K562 (cell line): ENCODE results near the gene NUP50. TPM values are rescaled to one million over a fixed set of nuclear protein-coding genes. Genes with fewer than 3 reads are reported as not detected.

Experiments
- CXXC5 ChIP-seq: fragments of 250-450 bp; sonication (Bioruptor Pico); IDR thresholded peaks from 2 replicates; pipeline ENCODE4 v1.8.0; 2022; ENCODE audit warnings: inconsistent platforms, mild to moderate bottlenecking, moderate library complexity
- MAFK ChIP-seq: IDR thresholded peaks from 2 replicates; pipeline ENCODE4 v1.6.1; 2011; ENCODE audit warnings: low read length, improper control_type of control experiment
- THAP12 ChIP-seq: fragments of 250-450 bp; sonication (Bioruptor Pico); IDR thresholded peaks from 2 replicates; pipeline ENCODE4 v1.9.0; 2021; ENCODE audit warnings: mild to moderate bottlenecking, inconsistent platforms
- ZMIZ1 ChIP-seq, 2 experiments: fragments of 150-350 bp in 1 of 2; IDR thresholded peaks; 2 replicates each; pipeline ENCODE4 v1.6.1; 2012 to 2016; ENCODE audit warnings: low read depth in 2 of 2, low read length in 2 of 2, mild to moderate bottlenecking in 1 of 2, moderate library complexity in 1 of 2
- ZNF780A ChIP-seq: fragments of 250-450 bp; sonication (Bioruptor Pico); IDR thresholded peaks from 2 replicates; pipeline ENCODE4 v1.5.0; 2021; ENCODE audit warnings: mild to moderate bottlenecking
- polyA plus RNA-seq, 8 experiments: library from polyadenylated mRNA; depleted of rRNA in 4 of 8; stranded (reverse) in 5 of 8; unstranded in 3 of 8; fragments of >200 nt; fragmentation: Nextera tagmentation in 2 of 8; fragmentation: Illumina TruSeq in 1 of 8; extraction: Ambion mirVana in 2 of 8; extraction: Trizol in 1 of 8; gene quantifications; 2 replicates each; pipeline versions ENCODE4 v1.2.1 to v1.2.3, GENCODE V29; 2011 to 2014; ENCODE audit warnings: inconsistent platforms in 1 of 8, missing spikeins in 1 of 8
- total RNA-seq, 7 experiments: library from RNA; depleted of rRNA in 6 of 7; stranded (reverse); fragments of >200 nt in 6 of 7; fragmentation: Illumina TruSeq in 2 of 7; extraction: Trizol in 2 of 7; gene quantifications; 2 replicates each; pipeline versions ENCODE4 v1.2.1 to v1.2.3, GENCODE V29; 2011 to 2021; ENCODE audit warnings: low replicate concordance in 1 of 7

Gene NUP50
- total and polyA plus RNA-seq, 9 of the 15 experiments (the other 6 are each of a cell fraction or from before 2014, with no cell fraction given): 23.8 to 83.7 (median 55.3) TPM

GRCh38 chr22:45130891-45131290 lies 32.8 kb upstream of the NUP50 start (continued):
- TF ChIP-seq ZNF780A (CRISPR knock-in tag) (no peak), ZMIZ1 (IDR thresholded peaks at IDR 0.05; ENCODE audit: low read depth in 2 of 2, low read length in 2 of 2) (no peak), CXXC5 (CRISPR knock-in tag) (no peak), MAFK (no peak), THAP12 (CRISPR knock-in tag) (no peak)
